ENCODE measurements around the gene DUSP5. TPM values are rescaled to one million over a fixed set of nuclear protein-coding genes. Genes with fewer than 3 reads are reported as not detected.
"Not testable (repeated sequence)": the region's sequence is repeated elsewhere in the genome, so short reads cannot be mapped to it uniquely, and the experiment has no call there.

Gene DUSP5
- total and polyA plus RNA-seq, 2 of the 8 experiments (the other 6 are each of a cell fraction or from before 2014, with no cell fraction given), result 13.6 to 30.3 TPM

DNA sequence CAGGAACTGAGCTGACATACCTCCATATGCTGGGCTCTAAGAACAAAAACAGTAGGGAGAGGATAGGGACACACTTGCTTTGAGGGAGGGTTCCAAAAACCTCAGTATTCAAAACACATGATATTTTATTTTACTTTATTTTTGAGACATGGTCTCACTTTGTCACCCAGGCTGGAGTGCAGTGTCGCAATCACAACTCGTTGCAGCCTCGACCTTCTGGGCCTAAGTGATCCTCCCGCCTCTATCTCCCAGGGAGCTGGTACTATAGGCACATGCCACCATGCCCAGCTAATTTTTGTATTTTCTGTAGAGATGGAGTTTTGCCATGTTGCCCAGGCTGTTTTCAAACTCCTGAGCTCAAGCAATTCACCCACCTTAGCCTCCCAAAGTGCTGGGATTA lies 34.9 kb downstream of the DUSP5 start:
- H3K79me1 ChIP-seq (ENCODE audit: low read depth, low read length); H4K5ac ChIP-seq (ENCODE audit: insufficient read length, low read depth, low read length); H2BK20ac ChIP-seq (ENCODE audit: low read length); H3K9me3 ChIP-seq (ENCODE audit: insufficient read depth in 2 of 2, low read depth in 1 of 2, low read length in 1 of 2); H2BK12ac ChIP-seq (ENCODE audit: low read depth, low read length); FAIRE-seq; DNase-seq (ENCODE audit: low read depth in 1 of 2, low spot score in 2 of 2); H4K91ac ChIP-seq (replicated peaks; ENCODE audit: insufficient read length, low read length); H3K23ac ChIP-seq (ENCODE audit: insufficient read length); H2BK5ac ChIP-seq (ENCODE audit: low read depth, low read length); H3K4me3 ChIP-seq (ENCODE audit: extremely low read depth in 1 of 4, insufficient read depth in 2 of 4, low read depth in 3 of 4, low read length in 4 of 4); H3K79me2 ChIP-seq (ENCODE audit: control insufficient read depth in 1 of 2, insufficient read depth in 2 of 2, low read length in 2 of 2); H3K27ac ChIP-seq (ENCODE audit: low read depth, low read length); H3K4me2 ChIP-seq (ENCODE audit: insufficient read depth in 1 of 2, low read depth in 2 of 2, low read length in 2 of 2); H3K36me3 ChIP-seq (ENCODE audit: control insufficient read depth in 2 of 4, insufficient read depth in 4 of 4, low read length in 3 of 4); H3K56ac ChIP-seq (replicated peaks; ENCODE audit: insufficient read length, low read depth, low read length); H3K14ac ChIP-seq (ENCODE audit: insufficient read length); H2BK120ac ChIP-seq (replicated peaks; ENCODE audit: low read depth, low read length); H4K8ac ChIP-seq (ENCODE audit: extremely low read depth, insufficient read depth, low read length); H4K20me1 ChIP-seq (replicated peaks in 1 of 2; ENCODE audit: control insufficient read depth in 1 of 2, insufficient read depth in 2 of 2, low read length in 2 of 2); H3K18ac ChIP-seq (ENCODE audit: extremely low read depth, low read length); H2AFZ ChIP-seq (ENCODE audit: low read length); H2AK5ac ChIP-seq (ENCODE audit: low read depth, low read length); H3K27me3 ChIP-seq (replicated peaks in 1 of 4; ENCODE audit: control insufficient read depth in 3 of 4, extremely low read depth in 1 of 4, insufficient read depth in 3 of 4, low read length in 3 of 4); H3K9ac ChIP-seq (replicated peaks in 1 of 4; ENCODE audit: extremely low read depth in 1 of 4, low read depth in 3 of 4, low read length in 3 of 4); H3K23me2 ChIP-seq (ENCODE audit: low read depth, low read length); H3K4ac ChIP-seq (replicated peaks; ENCODE audit: insufficient read length, low read depth, low read length): not testable (repeated sequence)
- POLR2A ChIA-PET (ENCODE audit: partially characterized antibody), result interaction anchor here (1.1 to 1.3 kb wide), 2 partner anchors 59 to 178 kb away, joined by 3 read pairs; no protein-coding TSS in a partner anchor
- Histone ChIP-seq H3K4me1 (replicated peaks in 1 of 4; ENCODE audit: control insufficient read depth in 3 of 4, insufficient read depth in 4 of 4, low read length in 3 of 4) (peaks cover 4 to 17% (median 5%) of the 10 kb centered on the region in 4 experiments), H2BK15ac (ENCODE audit: low read length) (peak overlapping the region; percentile 18; the same call in 1 of the 2 replicates)
- CTCF ChIA-PET (ENCODE audit: partially characterized antibody), result interaction anchor here (0.7 to 3.4 kb wide), 9 partner anchors 14 to 220 kb away, joined by 3 to 16 read pairs (median 3); no protein-coding TSS in a partner anchor
- TF ChIP-seq CEBPB (IDR thresholded peaks at IDR 0.05; ENCODE audit: low read depth, low read length), result peak; percentile 44; the same call in 1 of the 2 replicates
- WGBS, 2 experiments (ENCODE audit: extremely low coverage in 1 of 2, insufficient coverage in 1 of 2, insufficient read length in 1 of 2, insufficient replicate concordance in 2 of 2, low coverage in 1 of 2, low lambda C conversion rate in 2 of 2, missing lambda C conversion rate in 1 of 2), result 92% methylated on average over 4 of the region's 4 CpGs; no CpG with 5 or more reads in 1 of the 2 experiments
